Measurements from ENCODE around the gene RAD18.

DNA sequence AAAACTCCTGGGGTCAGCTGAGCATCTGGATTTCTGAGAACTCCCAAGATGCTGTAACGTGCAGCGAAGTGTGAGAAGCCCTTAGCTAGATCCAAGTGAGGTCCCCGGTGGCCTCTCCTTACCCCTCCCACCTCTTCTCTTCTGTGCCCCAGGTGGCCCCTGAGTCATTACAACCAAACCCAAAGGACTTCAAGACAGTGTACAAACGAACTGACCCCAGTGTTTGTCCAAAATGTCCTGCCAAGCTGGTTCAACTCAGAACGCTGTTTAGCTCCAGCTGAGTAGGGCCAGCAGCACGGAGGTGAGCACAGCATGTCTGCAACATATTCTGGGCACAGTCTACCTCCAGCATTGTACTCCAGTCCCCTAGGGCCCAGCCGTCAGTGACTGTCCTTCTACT is 119.9 kb downstream of the RAD18 start:
- TF ChIP-seq, protein P1, sequence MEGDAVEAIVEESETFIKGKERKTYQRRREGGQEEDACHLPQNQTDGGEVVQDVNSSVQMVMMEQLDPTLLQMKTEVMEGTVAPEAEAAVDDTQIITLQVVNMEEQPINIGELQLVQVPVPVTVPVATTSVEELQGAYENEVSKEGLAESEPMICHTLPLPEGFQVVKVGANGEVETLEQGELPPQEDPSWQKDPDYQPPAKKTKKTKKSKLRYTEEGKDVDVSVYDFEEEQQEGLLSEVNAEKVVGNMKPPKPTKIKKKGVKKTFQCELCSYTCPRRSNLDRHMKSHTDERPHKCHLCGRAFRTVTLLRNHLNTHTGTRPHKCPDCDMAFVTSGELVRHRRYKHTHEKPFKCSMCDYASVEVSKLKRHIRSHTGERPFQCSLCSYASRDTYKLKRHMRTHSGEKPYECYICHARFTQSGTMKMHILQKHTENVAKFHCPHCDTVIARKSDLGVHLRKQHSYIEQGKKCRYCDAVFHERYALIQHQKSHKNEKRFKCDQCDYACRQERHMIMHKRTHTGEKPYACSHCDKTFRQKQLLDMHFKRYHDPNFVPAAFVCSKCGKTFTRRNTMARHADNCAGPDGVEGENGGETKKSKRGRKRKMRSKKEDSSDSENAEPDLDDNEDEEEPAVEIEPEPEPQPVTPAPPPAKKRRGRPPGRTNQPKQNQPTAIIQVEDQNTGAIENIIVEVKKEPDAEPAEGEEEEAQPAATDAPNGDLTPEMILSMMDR (IDR thresholded peaks at IDR 0.05): no peak
- TF ChIP-seq POLR2A (IDR thresholded peaks at IDR 0.05) (no peak), POLR2AphosphoS5 (IDR thresholded peaks at IDR 0.05) (no peak)

Data from sigmoid colon (tissue), 4 donors.